K562 (cell line): ENCODE measurements around the gene BRCA1. TPM values are rescaled to one million over a fixed set of nuclear protein-coding genes. Genes with fewer than 3 reads are reported as not detected.

Experiments used
- ATAC-seq: fragments of 200-7000 bp; cut with Tn5 transposase; 3 replicates; pipeline ENCODE4 v1.9.1; 2020; ENCODE audit warnings: moderate library complexity
- BruUV-seq: library from RNA; stranded (reverse); fragments of 400-500 nt; replicated peaks from 2 replicates; lab custom pipeline; 2021; lab: Mats Ljungman, UMichigan
- CTCF ChIA-PET: fragments of 300-600 bp; formaldehyde crosslinking; extraction: SDS; loops from one replicate; lab custom pipeline; 2021; ENCODE audit warnings: low intra/inter-chr PET ratio; lab: Yijun Ruan, JAX
- POLR2A ChIA-PET: fragments of 300-600, 350-650 bp; sonication (Branson Sonifier 250); formaldehyde crosslinking; extraction: SDS; loops from one replicate; lab custom pipeline; 2021; ENCODE audit warnings: antibody characterized with exemption, inconsistent platforms; lab: Yijun Ruan, JAX
- DNase-seq, 4 experiments: peaks; one replicate each; pipeline versions ENCODE4 v3.0.0 to v3.0.0-alpha.2; 2011 to 2018; ENCODE audit warnings: low spot score in 3 of 4, mixed read lengths in 3 of 4; ENCODE audit errors: extremely low read depth in 1 of 4
- FAIRE-seq: peaks from 2 replicates; lab custom pipeline; 2011; peaks lifted over from hg19 to GRCh38; lab: Jason Lieb, UNC
- H2AFZ ChIP-seq: 2 replicates; pipeline ENCODE4 v1.6.0; 2011; ENCODE audit warnings: low read depth, low read length, control low read depth, inconsistent platforms
- H3K27ac ChIP-seq: fragments of 200-600 bp; 3 replicates; pipeline ENCODE4 v1.8.0; 2011; ENCODE audit warnings: low read depth, mild to moderate bottlenecking, control low read depth, inconsistent platforms, low read length, moderate library complexity, mixed read lengths; ENCODE audit errors: extremely low read depth
- H3K27me3 ChIP-seq, 2 experiments: fragments of 300-600 bp in 1 of 2; 2 replicates in 1 of 2; 3 replicates in 1 of 2; pipeline versions ENCODE4 v1.6.0 to v1.8.0; 2011; ENCODE audit warnings: inconsistent platforms in 2 of 2, low read length in 2 of 2, mild to moderate bottlenecking in 1 of 2, mixed read lengths in 1 of 2, moderate library complexity in 1 of 2; ENCODE audit not compliant: control insufficient read depth in 2 of 2, insufficient read depth in 2 of 2
- H3K36me3 ChIP-seq: fragments of 300-600 bp; 3 replicates; pipeline ENCODE4 v1.8.0; 2011; ENCODE audit warnings: mild to moderate bottlenecking, low read length, inconsistent platforms; ENCODE audit not compliant: control insufficient read depth, insufficient read depth
- H3K4me1 ChIP-seq, 2 experiments: fragments of 200-600 bp in 1 of 2; replicated peaks in 1 of 2; 2 replicates in 1 of 2; 3 replicates in 1 of 2; pipeline versions ENCODE4 v1.5.1 to v1.8.0; 2011; ENCODE audit warnings: inconsistent platforms in 2 of 2, low read length in 2 of 2, mild to moderate bottlenecking in 1 of 2, mixed read lengths in 1 of 2, moderate library complexity in 1 of 2; ENCODE audit not compliant: control insufficient read depth in 2 of 2, insufficient read depth in 2 of 2
- H3K4me2 ChIP-seq: 2 replicates; pipeline ENCODE4 v1.6.1; 2011; ENCODE audit warnings: low read length, control low read depth, inconsistent platforms, mixed read lengths; ENCODE audit not compliant: insufficient read depth
- H3K4me3 ChIP-seq: fragments of 200-600 bp; sonication (generic), shearing (Covaris generic); 2 replicates; pipeline ENCODE4 v1.5.1; 2016; ENCODE audit warnings: control low read depth, inconsistent platforms
- H3K79me2 ChIP-seq: fragments of 200-600 bp; 3 replicates; pipeline ENCODE4 v1.8.0; 2011; ENCODE audit warnings: low read length, inconsistent platforms; ENCODE audit not compliant: control insufficient read depth, insufficient read depth
- H3K9ac ChIP-seq, 2 experiments: 2 replicates each; pipeline versions ENCODE4 v1.6.0 to v1.6.1; 2011; ENCODE audit warnings: low read depth in 2 of 2, low read length in 2 of 2, control low read depth in 1 of 2, inconsistent platforms in 1 of 2, mild to moderate bottlenecking in 1 of 2, mixed read lengths in 1 of 2; ENCODE audit not compliant: insufficient read depth in 1 of 2
- H3K9me1 ChIP-seq: one replicate; pipeline ENCODE4 v1.6.0; 2011; ENCODE audit warnings: inconsistent platforms, mild to moderate bottlenecking, low read length, moderate library complexity; ENCODE audit not compliant: control insufficient read depth, insufficient read depth
- H3K9me3 ChIP-seq: replicated peaks from 2 replicates; pipeline ENCODE4 v1.5.1; 2011; ENCODE audit warnings: low read depth, low read length, inconsistent platforms; ENCODE audit not compliant: control insufficient read depth, insufficient read depth
- H4K20me1 ChIP-seq: replicated peaks from 2 replicates; pipeline ENCODE4 v1.6.1; 2011; ENCODE audit warnings: low read length, inconsistent platforms, mixed read lengths; ENCODE audit not compliant: control insufficient read depth, insufficient read depth
- BCL6 ChIP-seq: fragments of 250-450 bp; sonication (Bioruptor Pico); IDR thresholded peaks from 2 replicates; pipeline ENCODE4 v1.4.0; 2020
- BRD9 ChIP-seq: fragments of 450-650 bp; IDR thresholded peaks from 2 replicates; pipeline ENCODE4 v1.6.1; 2018; ENCODE audit warnings: low read depth; ENCODE audit not compliant: partially characterized antibody
- CBFB ChIP-seq: sonication (generic); formaldehyde crosslinking; IDR thresholded peaks from 2 replicates; pipeline ENCODE4 v1.4.0; 2020; ENCODE audit warnings: mild to moderate bottlenecking, missing genetic modification reagents
- E2F3 ChIP-seq: fragments of 250-450 bp; sonication (Bioruptor Pico); IDR thresholded peaks from 2 replicates; pipeline ENCODE4 v1.4.0; 2020; ENCODE audit warnings: mild to moderate bottlenecking
- ESRRA ChIP-seq: fragments of 450-650 bp; IDR thresholded peaks from 2 replicates; pipeline ENCODE4 v1.6.1; 2014; ENCODE audit warnings: low read depth, mild to moderate bottlenecking, moderate library complexity, borderline replicate concordance
- EWSR1 ChIP-seq: fragments of 450-650 bp; IDR thresholded peaks from 2 replicates; pipeline ENCODE4 v1.6.1; 2018; ENCODE audit warnings: borderline replicate concordance, mild to moderate bottlenecking, low read depth, moderate library complexity; ENCODE audit not compliant: partially characterized antibody
- HMGXB4 ChIP-seq: sonication (generic); formaldehyde crosslinking; IDR thresholded peaks from 2 replicates; pipeline ENCODE4 v1.8.1; 2023; ENCODE audit warnings: mild to moderate bottlenecking, missing genetic modification reagents
- IRF2 ChIP-seq: sonication (generic); formaldehyde crosslinking; IDR thresholded peaks from 2 replicates; pipeline ENCODE4 v1.8.1; 2022; ENCODE audit warnings: mild to moderate bottlenecking, missing genetic modification reagents
- OTX1 ChIP-seq: fragments of 450-650 bp; formaldehyde crosslinking; IDR thresholded peaks from 2 replicates; pipeline ENCODE4 v1.4.0; 2022; ENCODE audit warnings: mild to moderate bottlenecking
- SNRNP70 ChIP-seq: fragments of 200-400 bp; formaldehyde crosslinking; optimal IDR thresholded peaks from 2 replicates; pipeline ENCODE3; 2017; ENCODE audit warnings: low read depth, low read length
- ZNF224 ChIP-seq: sonication (generic); formaldehyde crosslinking; IDR thresholded peaks from 2 replicates; pipeline ENCODE4 v1.8.0; 2022; ENCODE audit warnings: mild to moderate bottlenecking, missing genetic modification reagents
- ZNF232 ChIP-seq: sonication (generic); formaldehyde crosslinking; IDR thresholded peaks from 2 replicates; pipeline ENCODE4 v1.8.0; 2022; ENCODE audit warnings: mild to moderate bottlenecking, missing genetic modification reagents
- ZNF280A ChIP-seq: fragments of 450-650 bp; IDR thresholded peaks from 2 replicates; pipeline ENCODE4 v1.6.1; 2018; ENCODE audit warnings: mild to moderate bottlenecking, low read depth; ENCODE audit not compliant: partially characterized antibody
- ZNF592 ChIP-seq: fragments of 450-650 bp; IDR thresholded peaks from 2 replicates; pipeline ENCODE4 v1.6.1; 2017; ENCODE audit warnings: antibody characterized with exemption, mild to moderate bottlenecking
- ZNF75A ChIP-seq: fragments of 450-650 bp; formaldehyde crosslinking; IDR thresholded peaks from 2 replicates; pipeline ENCODE4 v1.4.0; 2020; ENCODE audit warnings: mild to moderate bottlenecking
- WGBS: fragments of 100-300 bp; shearing (Covaris generic); methylation state at CpG from one replicate; pipeline ENCODE4 v1.1.6; 2016; ENCODE audit warnings: low coverage, mixed read lengths; ENCODE audit not compliant: insufficient coverage; ENCODE audit errors: missing lambda C conversion rate; 5-methylcytosine and 5-hydroxymethylcytosine counted together
- in situ Hi-C: fragments of 300-500 bp; cut with MboI; formaldehyde crosslinking; loops from 4 replicates; pipeline ENCODE4 v1.15.0; 2018; ENCODE audit warnings: inconsistent platforms, mixed read lengths
- intact Hi-C: fragments of 100-400 bp; cut with micrococcal nuclease; formaldehyde crosslinking; loops from 2 replicates; pipeline ENCODE4 v1.14.2; 2022
- polyA plus RNA-seq, 8 experiments: library from polyadenylated mRNA; depleted of rRNA in 4 of 8; stranded (reverse) in 5 of 8; unstranded in 3 of 8; fragments of >200 nt; fragmentation: Nextera tagmentation in 2 of 8; fragmentation: Illumina TruSeq in 1 of 8; extraction: Ambion mirVana in 2 of 8; extraction: Trizol in 1 of 8; gene quantifications; 2 replicates each; pipeline versions ENCODE4 v1.2.1 to v1.2.3, GENCODE V29; 2011 to 2014; ENCODE audit warnings: inconsistent platforms in 1 of 8, missing spikeins in 1 of 8
- total RNA-seq, 7 experiments: library from RNA; depleted of rRNA in 6 of 7; stranded (reverse); fragments of >200 nt in 6 of 7; fragmentation: Illumina TruSeq in 2 of 7; extraction: Trizol in 2 of 7; gene quantifications; 2 replicates each; pipeline versions ENCODE4 v1.2.1 to v1.2.3, GENCODE V29; 2011 to 2021; ENCODE audit warnings: low replicate concordance in 1 of 7

BRCA1 gene
- total and polyA plus RNA-seq, 9 of the 15 experiments (the other 6 are each of a cell fraction or from before 2014, with no cell fraction given) = 25.9 to 95.3 (median 62.3) TPM

- POLR2A ChIA-PET = interaction anchor here (0.6 to 2.0 kb wide), 11 partner anchors 10 to 173 kb away, joined by 3 to 28 read pairs (median 5); partner anchors contain the start of genes BRCA1 and RPL27
- DNase-seq = peak; percentile 91 to 97 (median 94)
- Histone ChIP-seq H3K4me3 (peak overlapping the region; percentile 84), H3K4me1 (peaks cover 3 to 8% of the 10 kb centered on the region in 2 experiments; a peak in 3 of 5 replicates), H4K20me1 (no peaks in the 10 kb centered on the region), H3K9ac (peak overlapping the region; percentile 89 to 91), H3K4me2 (peak overlapping the region; percentile 89), H3K27ac (peak overlapping the region; percentile 92), H3K36me3 (no peaks in the 10 kb centered on the region), H3K9me1 (no peaks in the 10 kb centered on the region), H3K27me3 (no peaks in the 10 kb centered on the region), H3K9me3 (no peaks in the 10 kb centered on the region), H2AFZ (peak overlapping the region; percentile 95), H3K79me2 (peaks cover 48% of the 10 kb centered on the region)
- CTCF ChIA-PET = no interaction called here
- WGBS = 2% methylated on average over 27 of the region's 27 CpGs
- peak; percentile 90 for ATAC-seq
- intact Hi-C loops = no loop called here
- in situ Hi-C loops = no loop called here
- peak; percentile 99 for FAIRE-seq
- BruUV-seq = TSS peak; percentile 60
- TF ChIP-seq CBFB (CRISPR knock-in tag) (no peak), OTX1 (CRISPR knock-in tag) (no peak), EWSR1 (no peak), IRF2 (CRISPR knock-in tag) (no peak), HMGXB4 (CRISPR knock-in tag) (0 out of 2 replicates have a peak, but pooled peaks have one; percentile 34), BRD9 (peak; percentile 70), ZNF280A (no peak), ZNF224 (no peak), E2F3 (CRISPR knock-in tag) (no peak), ZNF592 (no peak), ZNF232 (CRISPR knock-in tag) (no peak), BCL6 (CRISPR knock-in tag) (no peak), ZNF75A (CRISPR knock-in tag) (no peak), ESRRA (peak; percentile 95), SNRNP70 (no peak)
These were observed 45.1 kb upstream of the BRCA1 start for GRCh38 chr17:43170140-43170765.
